K562 (cell line): Measurements from ENCODE around the gene NUMB. TPM values are rescaled to one million over a fixed set of nuclear protein-coding genes. Genes with fewer than 3 reads are reported as not detected.

Experiments
- ATAC-seq: fragments of 200-7000 bp; cut with Tn5 transposase; 3 replicates; pipeline ENCODE4 v1.9.1; 2020; ENCODE audit warnings: moderate library complexity
- BruUV-seq: library from RNA; stranded (reverse); fragments of 400-500 nt; replicated peaks from 2 replicates; lab custom pipeline; 2021; lab: Mats Ljungman, UMichigan
- CTCF ChIA-PET: fragments of 300-600 bp; formaldehyde crosslinking; extraction: SDS; loops from one replicate; lab custom pipeline; 2021; ENCODE audit warnings: low intra/inter-chr PET ratio; lab: Yijun Ruan, JAX
- POLR2A ChIA-PET: fragments of 300-600, 350-650 bp; sonication (Branson Sonifier 250); formaldehyde crosslinking; extraction: SDS; loops from one replicate; lab custom pipeline; 2021; ENCODE audit warnings: antibody characterized with exemption, inconsistent platforms; lab: Yijun Ruan, JAX
- DNase-seq, 4 experiments: peaks; one replicate each; pipeline versions ENCODE4 v3.0.0 to v3.0.0-alpha.2; 2011 to 2018; ENCODE audit warnings: low spot score in 3 of 4, mixed read lengths in 3 of 4; ENCODE audit errors: extremely low read depth in 1 of 4
- FAIRE-seq: peaks from 2 replicates; lab custom pipeline; 2011; peaks lifted over from hg19 to GRCh38; lab: Jason Lieb, UNC
- H2AFZ ChIP-seq: 2 replicates; pipeline ENCODE4 v1.6.0; 2011; ENCODE audit warnings: low read depth, low read length, control low read depth, inconsistent platforms
- H3K27ac ChIP-seq: fragments of 200-600 bp; 3 replicates; pipeline ENCODE4 v1.8.0; 2011; ENCODE audit warnings: low read depth, mild to moderate bottlenecking, control low read depth, inconsistent platforms, low read length, moderate library complexity, mixed read lengths; ENCODE audit errors: extremely low read depth
- H3K27me3 ChIP-seq, 2 experiments: fragments of 300-600 bp in 1 of 2; 2 replicates in 1 of 2; 3 replicates in 1 of 2; pipeline versions ENCODE4 v1.6.0 to v1.8.0; 2011; ENCODE audit warnings: inconsistent platforms in 2 of 2, low read length in 2 of 2, mild to moderate bottlenecking in 1 of 2, mixed read lengths in 1 of 2, moderate library complexity in 1 of 2; ENCODE audit not compliant: control insufficient read depth in 2 of 2, insufficient read depth in 2 of 2
- H3K36me3 ChIP-seq: fragments of 300-600 bp; 3 replicates; pipeline ENCODE4 v1.8.0; 2011; ENCODE audit warnings: mild to moderate bottlenecking, low read length, inconsistent platforms; ENCODE audit not compliant: control insufficient read depth, insufficient read depth
- H3K4me1 ChIP-seq, 2 experiments: fragments of 200-600 bp in 1 of 2; replicated peaks in 1 of 2; 2 replicates in 1 of 2; 3 replicates in 1 of 2; pipeline versions ENCODE4 v1.5.1 to v1.8.0; 2011; ENCODE audit warnings: inconsistent platforms in 2 of 2, low read length in 2 of 2, mild to moderate bottlenecking in 1 of 2, mixed read lengths in 1 of 2, moderate library complexity in 1 of 2; ENCODE audit not compliant: control insufficient read depth in 2 of 2, insufficient read depth in 2 of 2
- H3K4me2 ChIP-seq: 2 replicates; pipeline ENCODE4 v1.6.1; 2011; ENCODE audit warnings: low read length, control low read depth, inconsistent platforms, mixed read lengths; ENCODE audit not compliant: insufficient read depth
- H3K4me3 ChIP-seq: fragments of 200-600 bp; sonication (generic), shearing (Covaris generic); 2 replicates; pipeline ENCODE4 v1.5.1; 2016; ENCODE audit warnings: control low read depth, inconsistent platforms
- H3K79me2 ChIP-seq: fragments of 200-600 bp; 3 replicates; pipeline ENCODE4 v1.8.0; 2011; ENCODE audit warnings: low read length, inconsistent platforms; ENCODE audit not compliant: control insufficient read depth, insufficient read depth
- H3K9ac ChIP-seq, 2 experiments: 2 replicates each; pipeline versions ENCODE4 v1.6.0 to v1.6.1; 2011; ENCODE audit warnings: low read depth in 2 of 2, low read length in 2 of 2, control low read depth in 1 of 2, inconsistent platforms in 1 of 2, mild to moderate bottlenecking in 1 of 2, mixed read lengths in 1 of 2; ENCODE audit not compliant: insufficient read depth in 1 of 2
- H3K9me1 ChIP-seq: one replicate; pipeline ENCODE4 v1.6.0; 2011; ENCODE audit warnings: inconsistent platforms, mild to moderate bottlenecking, low read length, moderate library complexity; ENCODE audit not compliant: control insufficient read depth, insufficient read depth
- H3K9me3 ChIP-seq: replicated peaks from 2 replicates; pipeline ENCODE4 v1.5.1; 2011; ENCODE audit warnings: low read depth, low read length, inconsistent platforms; ENCODE audit not compliant: control insufficient read depth, insufficient read depth
- H4K20me1 ChIP-seq: replicated peaks from 2 replicates; pipeline ENCODE4 v1.6.1; 2011; ENCODE audit warnings: low read length, inconsistent platforms, mixed read lengths; ENCODE audit not compliant: control insufficient read depth, insufficient read depth
- ADNP ChIP-seq: fragments of 200-800 bp; sonication (Bioruptor generic); IDR thresholded peaks from 2 replicates; pipeline ENCODE4 v1.6.1; 2016; ENCODE audit warnings: missing genetic modification characterization, missing compliant biosample characterization
- BACH1 ChIP-seq: fragments of 200-800 bp; sonication (Bioruptor generic); IDR thresholded peaks from 2 replicates; pipeline ENCODE4 v1.6.1; 2016; ENCODE audit warnings: missing genetic modification characterization, missing compliant biosample characterization
- BCLAF1 ChIP-seq, 2 experiments: fragments of 450-650 bp in 1 of 2; IDR thresholded peaks; 2 replicates each; pipeline ENCODE4 v1.6.1; 2011 to 2017; ENCODE audit warnings: low read depth in 2 of 2, antibody characterized with exemption in 1 of 2, borderline replicate concordance in 1 of 2, low read length in 1 of 2, mild to moderate bottlenecking in 1 of 2, mixed read lengths in 1 of 2; ENCODE audit not compliant: control insufficient read depth in 1 of 2
- BRCA1 ChIP-seq, 2 experiments: fragments of 450-650 bp in 1 of 2; sonication (generic) in 1 of 2; formaldehyde crosslinking in 1 of 2; IDR thresholded peaks; 2 replicates each; pipeline versions ENCODE4 v1.5.0 to v1.6.1; 2017 to 2020; ENCODE audit warnings: mild to moderate bottlenecking in 1 of 2, missing genetic modification reagents in 1 of 2
- DMBX1 ChIP-seq: fragments of 250-450 bp; sonication (Bioruptor Pico); IDR thresholded peaks from 2 replicates; pipeline ENCODE4 v1.8.0; 2022; ENCODE audit warnings: inconsistent platforms, mild to moderate bottlenecking, moderate library complexity, borderline replicate concordance
- KLF13 ChIP-seq: fragments of 450-650 bp; IDR thresholded peaks from 2 replicates; pipeline ENCODE4 v1.6.1; 2016; ENCODE audit warnings: missing genetic modification characterization, low read depth, mild to moderate bottlenecking, missing compliant biosample characterization, moderate library complexity, borderline replicate concordance
- PURB ChIP-seq: sonication (generic); formaldehyde crosslinking; IDR thresholded peaks from 2 replicates; pipeline ENCODE4 v1.9.0; 2021; ENCODE audit warnings: low read depth, mild to moderate bottlenecking, missing genetic modification reagents
- ZFP91 ChIP-seq: sonication (generic); formaldehyde crosslinking; IDR thresholded peaks from 2 replicates; pipeline ENCODE4 v1.8.0; 2022; ENCODE audit warnings: mild to moderate bottlenecking, missing genetic modification reagents
- ZNF384 ChIP-seq: IDR thresholded peaks from 2 replicates; pipeline ENCODE4 v1.6.1; 2012; ENCODE audit warnings: low read depth, low read length, improper control_type of control experiment
- WGBS: fragments of 100-300 bp; shearing (Covaris generic); methylation state at CpG from one replicate; pipeline ENCODE4 v1.1.6; 2016; ENCODE audit warnings: low coverage, mixed read lengths; ENCODE audit not compliant: insufficient coverage; ENCODE audit errors: missing lambda C conversion rate; 5-methylcytosine and 5-hydroxymethylcytosine counted together
- in situ Hi-C: fragments of 300-500 bp; cut with MboI; formaldehyde crosslinking; loops from 4 replicates; pipeline ENCODE4 v1.15.0; 2018; ENCODE audit warnings: inconsistent platforms, mixed read lengths
- intact Hi-C: fragments of 100-400 bp; cut with micrococcal nuclease; formaldehyde crosslinking; loops from 2 replicates; pipeline ENCODE4 v1.14.2; 2022
- polyA plus RNA-seq, 8 experiments: library from polyadenylated mRNA; depleted of rRNA in 4 of 8; stranded (reverse) in 5 of 8; unstranded in 3 of 8; fragments of >200 nt; fragmentation: Nextera tagmentation in 2 of 8; fragmentation: Illumina TruSeq in 1 of 8; extraction: Ambion mirVana in 2 of 8; extraction: Trizol in 1 of 8; gene quantifications; 2 replicates each; pipeline versions ENCODE4 v1.2.1 to v1.2.3, GENCODE V29; 2011 to 2014; ENCODE audit warnings: inconsistent platforms in 1 of 8, missing spikeins in 1 of 8
- total RNA-seq, 7 experiments: library from RNA; depleted of rRNA in 6 of 7; stranded (reverse); fragments of >200 nt in 6 of 7; fragmentation: Illumina TruSeq in 2 of 7; extraction: Trizol in 2 of 7; gene quantifications; 2 replicates each; pipeline versions ENCODE4 v1.2.1 to v1.2.3, GENCODE V29; 2011 to 2021; ENCODE audit warnings: low replicate concordance in 1 of 7

Gene NUMB
- total and polyA plus RNA-seq, 9 of the 15 experiments (the other 6 are each of a cell fraction or from before 2014, with no cell fraction given), result 13.5 to 54.0 (median 32.3) TPM

GRCh38 chr14:73333031-73333430 is 125.3 kb downstream of the NUMB start (continued):
- TF ChIP-seq BCLAF1 (IDR thresholded peaks at IDR 0.05; ENCODE audit: borderline replicate concordance in 1 of 2, control insufficient read depth in 1 of 2, low read depth in 2 of 2, low read length in 1 of 2), result no peak
- no peak for TF ChIP-seq PURB

GRCh38 chr14:73325630-73326299 is 132.6 kb downstream of the NUMB start:
- no peak overlapping the region for H2AFZ ChIP-seq
- in situ Hi-C loops, result no loop called here
- no peak overlapping the region; a peak in 1 of 4 replicates for H3K9ac ChIP-seq
- H3K4me1 ChIP-seq, result peaks cover 5 to 32% of the 10 kb centered on the region in 2 experiments; a peak in 4 of 5 replicates
- ChIA-PET POLR2A (interaction anchor here (0.7 kb wide), 1 partner anchor 187 kb away, joined by 3 read pairs; no protein-coding TSS in a partner anchor), CTCF (no interaction called here)
- H3K27me3 ChIP-seq, result no peaks in the 10 kb centered on the region
- peak in 2 of 4 experiments; percentile 9 to 30 for DNase-seq
- H3K4me2 ChIP-seq, result no peak overlapping the region
- 63% methylated on average over 1 of the region's 1 CpG for WGBS
- H3K9me1 ChIP-seq, result no peaks in the 10 kb centered on the region
- no peak overlapping the region for H3K27ac ChIP-seq
- H3K9me3 ChIP-seq, result no peaks in the 10 kb centered on the region
- H3K4me3 ChIP-seq, result no peak overlapping the region
- FAIRE-seq, result peak; percentile 61
- no peaks in the 10 kb centered on the region for H3K79me2 ChIP-seq
- BruUV-seq, result no TSS peak
- peaks cover 10% of the 10 kb centered on the region; the same call in 1 of the 3 replicates for H3K36me3 ChIP-seq
- peak; percentile 79 for ATAC-seq
- intact Hi-C loops, result no loop called here
- H4K20me1 ChIP-seq, result no peaks in the 10 kb centered on the region
- TF ChIP-seq DMBX1 (no peak), BACH1 (tag) (no peak), ZNF384 (no peak), BRCA1 (IDR thresholded peaks at IDR 0.05) (no peak), BRCA1 (CRISPR knock-in tag; IDR thresholded peaks at IDR 0.05) (no peak), ZFP91 (no peak), ADNP (tag) (no peak), KLF13 (no peak)
